K562 (cell line): ENCODE data around the gene PREX1. TPM values are rescaled to one million over a fixed set of nuclear protein-coding genes. Genes with fewer than 3 reads are reported as not detected.
A peak's percentile ranks its signal among the peaks of the same experiment; 100 is the strongest.

Source experiments
- ATAC-seq: fragments of 200-7000 bp; cut with Tn5 transposase; 3 replicates; pipeline ENCODE4 v1.9.1; 2020; ENCODE audit warnings: moderate library complexity
- BruUV-seq: library from RNA; stranded (reverse); fragments of 400-500 nt; replicated peaks from 2 replicates; lab custom pipeline; 2021; lab: Mats Ljungman, UMichigan
- CTCF ChIA-PET: fragments of 300-600 bp; formaldehyde crosslinking; extraction: SDS; loops from one replicate; lab custom pipeline; 2021; ENCODE audit warnings: low intra/inter-chr PET ratio; lab: Yijun Ruan, JAX
- POLR2A ChIA-PET: fragments of 300-600, 350-650 bp; sonication (Branson Sonifier 250); formaldehyde crosslinking; extraction: SDS; loops from one replicate; lab custom pipeline; 2021; ENCODE audit warnings: antibody characterized with exemption, inconsistent platforms; lab: Yijun Ruan, JAX
- DNase-seq, 4 experiments: peaks; one replicate each; pipeline versions ENCODE4 v3.0.0 to v3.0.0-alpha.2; 2011 to 2018; ENCODE audit warnings: low spot score in 3 of 4, mixed read lengths in 3 of 4; ENCODE audit errors: extremely low read depth in 1 of 4
- FAIRE-seq: peaks from 2 replicates; lab custom pipeline; 2011; peaks lifted over from hg19 to GRCh38; lab: Jason Lieb, UNC
- H2AFZ ChIP-seq: 2 replicates; pipeline ENCODE4 v1.6.0; 2011; ENCODE audit warnings: low read depth, low read length, control low read depth, inconsistent platforms
- H3K27ac ChIP-seq: fragments of 200-600 bp; 3 replicates; pipeline ENCODE4 v1.8.0; 2011; ENCODE audit warnings: low read depth, mild to moderate bottlenecking, control low read depth, inconsistent platforms, low read length, moderate library complexity, mixed read lengths; ENCODE audit errors: extremely low read depth
- H3K27me3 ChIP-seq, 2 experiments: fragments of 300-600 bp in 1 of 2; 2 replicates in 1 of 2; 3 replicates in 1 of 2; pipeline versions ENCODE4 v1.6.0 to v1.8.0; 2011; ENCODE audit warnings: inconsistent platforms in 2 of 2, low read length in 2 of 2, mild to moderate bottlenecking in 1 of 2, mixed read lengths in 1 of 2, moderate library complexity in 1 of 2; ENCODE audit not compliant: control insufficient read depth in 2 of 2, insufficient read depth in 2 of 2
- H3K36me3 ChIP-seq: fragments of 300-600 bp; 3 replicates; pipeline ENCODE4 v1.8.0; 2011; ENCODE audit warnings: mild to moderate bottlenecking, low read length, inconsistent platforms; ENCODE audit not compliant: control insufficient read depth, insufficient read depth
- H3K4me1 ChIP-seq, 2 experiments: fragments of 200-600 bp in 1 of 2; replicated peaks in 1 of 2; 2 replicates in 1 of 2; 3 replicates in 1 of 2; pipeline versions ENCODE4 v1.5.1 to v1.8.0; 2011; ENCODE audit warnings: inconsistent platforms in 2 of 2, low read length in 2 of 2, mild to moderate bottlenecking in 1 of 2, mixed read lengths in 1 of 2, moderate library complexity in 1 of 2; ENCODE audit not compliant: control insufficient read depth in 2 of 2, insufficient read depth in 2 of 2
- H3K4me2 ChIP-seq: 2 replicates; pipeline ENCODE4 v1.6.1; 2011; ENCODE audit warnings: low read length, control low read depth, inconsistent platforms, mixed read lengths; ENCODE audit not compliant: insufficient read depth
- H3K4me3 ChIP-seq: fragments of 200-600 bp; sonication (generic), shearing (Covaris generic); 2 replicates; pipeline ENCODE4 v1.5.1; 2016; ENCODE audit warnings: control low read depth, inconsistent platforms
- H3K79me2 ChIP-seq: fragments of 200-600 bp; 3 replicates; pipeline ENCODE4 v1.8.0; 2011; ENCODE audit warnings: low read length, inconsistent platforms; ENCODE audit not compliant: control insufficient read depth, insufficient read depth
- H3K9ac ChIP-seq, 2 experiments: 2 replicates each; pipeline versions ENCODE4 v1.6.0 to v1.6.1; 2011; ENCODE audit warnings: low read depth in 2 of 2, low read length in 2 of 2, control low read depth in 1 of 2, inconsistent platforms in 1 of 2, mild to moderate bottlenecking in 1 of 2, mixed read lengths in 1 of 2; ENCODE audit not compliant: insufficient read depth in 1 of 2
- H3K9me1 ChIP-seq: one replicate; pipeline ENCODE4 v1.6.0; 2011; ENCODE audit warnings: inconsistent platforms, mild to moderate bottlenecking, low read length, moderate library complexity; ENCODE audit not compliant: control insufficient read depth, insufficient read depth
- H3K9me3 ChIP-seq: replicated peaks from 2 replicates; pipeline ENCODE4 v1.5.1; 2011; ENCODE audit warnings: low read depth, low read length, inconsistent platforms; ENCODE audit not compliant: control insufficient read depth, insufficient read depth
- H4K20me1 ChIP-seq: replicated peaks from 2 replicates; pipeline ENCODE4 v1.6.1; 2011; ENCODE audit warnings: low read length, inconsistent platforms, mixed read lengths; ENCODE audit not compliant: control insufficient read depth, insufficient read depth
- ADNP ChIP-seq: fragments of 200-800 bp; sonication (Bioruptor generic); IDR thresholded peaks from 2 replicates; pipeline ENCODE4 v1.6.1; 2016; ENCODE audit warnings: missing genetic modification characterization, missing compliant biosample characterization
- BCOR ChIP-seq: fragments of 450-650 bp; IDR thresholded peaks from 2 replicates; pipeline ENCODE4 v1.6.1; 2016
- CBX8 ChIP-seq: fragments of 200-600 bp; sonication (generic); IDR thresholded peaks from 2 replicates; pipeline ENCODE4 v1.6.1; 2012; ENCODE audit warnings: borderline replicate concordance, mixed run types, low read depth, mild to moderate bottlenecking, moderate library complexity, mixed read lengths, low read length, control low read depth, inconsistent platforms; ENCODE audit not compliant: poor library complexity, severe bottlenecking; ENCODE audit errors: extremely low read depth
- CGGBP1 ChIP-seq: fragments of 250-450 bp; sonication (Bioruptor Pico); IDR thresholded peaks from 2 replicates; pipeline ENCODE4 v1.9.0; 2021; ENCODE audit warnings: mild to moderate bottlenecking
- ETV5 ChIP-seq: sonication (generic); formaldehyde crosslinking; IDR thresholded peaks from 2 replicates; pipeline ENCODE4 v1.4.0; 2020; ENCODE audit warnings: low read depth, mild to moderate bottlenecking, missing genetic modification reagents
- HDAC2 ChIP-seq: fragments of 450-650 bp; IDR thresholded peaks from 2 replicates; pipeline ENCODE4 v1.6.1; 2016; ENCODE audit warnings: mild to moderate bottlenecking
- KDM1A ChIP-seq, 2 experiments: fragments of 450-650 bp; IDR thresholded peaks; 2 replicates each; pipeline ENCODE4 v1.6.1; 2016; ENCODE audit warnings: mild to moderate bottlenecking in 2 of 2
- RBM25 ChIP-seq: fragments of 200-400 bp; formaldehyde crosslinking; IDR thresholded peaks from 2 replicates; pipeline ENCODE4 v1.6.1; 2018; ENCODE audit warnings: low read length, low read depth, moderate library complexity; ENCODE audit not compliant: severe bottlenecking
- SMARCA5 ChIP-seq: fragments of 450-650 bp; IDR thresholded peaks from 2 replicates; pipeline ENCODE4 v1.6.1; 2016
- TRIM25 ChIP-seq: fragments of 450-650 bp; IDR thresholded peaks from 2 replicates; pipeline ENCODE4 v1.7.0; 2016; ENCODE audit warnings: borderline replicate concordance
- ZSCAN29 ChIP-seq: fragments of 450-650 bp; IDR thresholded peaks from 2 replicates; pipeline ENCODE4 v1.6.1; 2017
- WGBS: fragments of 100-300 bp; shearing (Covaris generic); methylation state at CpG from one replicate; pipeline ENCODE4 v1.1.6; 2016; ENCODE audit warnings: low coverage, mixed read lengths; ENCODE audit not compliant: insufficient coverage; ENCODE audit errors: missing lambda C conversion rate; 5-methylcytosine and 5-hydroxymethylcytosine counted together
- in situ Hi-C: fragments of 300-500 bp; cut with MboI; formaldehyde crosslinking; loops from 4 replicates; pipeline ENCODE4 v1.15.0; 2018; ENCODE audit warnings: inconsistent platforms, mixed read lengths
- intact Hi-C: fragments of 100-400 bp; cut with micrococcal nuclease; formaldehyde crosslinking; loops from 2 replicates; pipeline ENCODE4 v1.14.2; 2022
- polyA plus RNA-seq, 8 experiments: library from polyadenylated mRNA; depleted of rRNA in 4 of 8; stranded (reverse) in 5 of 8; unstranded in 3 of 8; fragments of >200 nt; fragmentation: Nextera tagmentation in 2 of 8; fragmentation: Illumina TruSeq in 1 of 8; extraction: Ambion mirVana in 2 of 8; extraction: Trizol in 1 of 8; gene quantifications; 2 replicates each; pipeline versions ENCODE4 v1.2.1 to v1.2.3, GENCODE V29; 2011 to 2014; ENCODE audit warnings: inconsistent platforms in 1 of 8, missing spikeins in 1 of 8
- total RNA-seq, 7 experiments: library from RNA; depleted of rRNA in 6 of 7; stranded (reverse); fragments of >200 nt in 6 of 7; fragmentation: Illumina TruSeq in 2 of 7; extraction: Trizol in 2 of 7; gene quantifications; 2 replicates each; pipeline versions ENCODE4 v1.2.1 to v1.2.3, GENCODE V29; 2011 to 2021; ENCODE audit warnings: low replicate concordance in 1 of 7

PREX1 gene
- total and polyA plus RNA-seq, 9 of the 15 experiments (the other 6 are each of a cell fraction or from before 2014, with no cell fraction given), result 0.37 to 10.4 (median 4.8) TPM

- FAIRE-seq (no peak), DNase-seq (no peak)
- POLR2A ChIA-PET, result interaction anchor here (0.5 to 0.8 kb wide), 4 partner anchors 10 to 148 kb away, joined by 3 to 4 read pairs (median 3); no protein-coding TSS in a partner anchor
These were observed 88.2 kb downstream of the PREX1 start for GRCh38 chr20:48739395-48740291.

More at GRCh38 chr20:48739395-48740291, 88.2 kb downstream of the PREX1 start:
- Histone ChIP-seq H3K79me2 (no peaks in the 10 kb centered on the region), H3K4me2 (no peak overlapping the region), H3K4me1 (no peaks in the 10 kb centered on the region), H4K20me1 (no peaks in the 10 kb centered on the region), H3K27me3 (no peaks in the 10 kb centered on the region), H3K27ac (no peak overlapping the region), H3K9me3 (no peaks in the 10 kb centered on the region), H2AFZ (no peak overlapping the region), H3K9me1 (no peaks in the 10 kb centered on the region), H3K4me3 (no peak overlapping the region), H3K36me3 (peaks cover 3% of the 10 kb centered on the region; the same call in 2 of the 3 replicates), H3K9ac (no peak overlapping the region)
- no peak for ATAC-seq
- CTCF ChIA-PET, result no interaction called here
- in situ Hi-C loops, result no loop called here
- BruUV-seq, result no TSS peak
- WGBS, result 20% methylated on average over 8 of the region's 8 CpGs
- TF ChIP-seq SMARCA5 (0 out of 2 replicates have a peak, but pooled peaks have one; percentile 35), KDM1A (IDR thresholded peaks at IDR 0.05) (peak in 1 of 2 experiments; percentile 52; a peak in 1 of 4 replicates), ADNP (tag) (0 out of 2 replicates have a peak, but pooled peaks have one; percentile 46), RBM25 (peak; percentile 89), BCOR (peak; percentile 79), TRIM25 (no peak), CBX8 (no peak), ETV5 (CRISPR knock-in tag) (no peak), HDAC2 (peak; percentile 49; the same call in 1 of the 2 replicates), ZSCAN29 (no peak), CGGBP1 (CRISPR knock-in tag) (no peak)
- intact Hi-C loops, result no loop called here
